K562 (cell line): ENCODE measurements around the gene SDC3. TPM values are rescaled to one million over a fixed set of nuclear protein-coding genes. Genes with fewer than 3 reads are reported as not detected.

Experiments used
- ATAC-seq: fragments of 200-7000 bp; cut with Tn5 transposase; 3 replicates; pipeline ENCODE4 v1.9.1; 2020; ENCODE audit warnings: moderate library complexity
- BruUV-seq: library from RNA; stranded (reverse); fragments of 400-500 nt; replicated peaks from 2 replicates; lab custom pipeline; 2021; lab: Mats Ljungman, UMichigan
- CTCF ChIA-PET: fragments of 300-600 bp; formaldehyde crosslinking; extraction: SDS; loops from one replicate; lab custom pipeline; 2021; ENCODE audit warnings: low intra/inter-chr PET ratio; lab: Yijun Ruan, JAX
- POLR2A ChIA-PET: fragments of 300-600, 350-650 bp; sonication (Branson Sonifier 250); formaldehyde crosslinking; extraction: SDS; loops from one replicate; lab custom pipeline; 2021; ENCODE audit warnings: antibody characterized with exemption, inconsistent platforms; lab: Yijun Ruan, JAX
- DNase-seq, 4 experiments: peaks; one replicate each; pipeline versions ENCODE4 v3.0.0 to v3.0.0-alpha.2; 2011 to 2018; ENCODE audit warnings: low spot score in 3 of 4, mixed read lengths in 3 of 4; ENCODE audit errors: extremely low read depth in 1 of 4
- FAIRE-seq: peaks from 2 replicates; lab custom pipeline; 2011; peaks lifted over from hg19 to GRCh38; lab: Jason Lieb, UNC
- H2AFZ ChIP-seq: 2 replicates; pipeline ENCODE4 v1.6.0; 2011; ENCODE audit warnings: low read depth, low read length, control low read depth, inconsistent platforms
- H3K27ac ChIP-seq: fragments of 200-600 bp; 3 replicates; pipeline ENCODE4 v1.8.0; 2011; ENCODE audit warnings: low read depth, mild to moderate bottlenecking, control low read depth, inconsistent platforms, low read length, moderate library complexity, mixed read lengths; ENCODE audit errors: extremely low read depth
- H3K27me3 ChIP-seq, 2 experiments: fragments of 300-600 bp in 1 of 2; 2 replicates in 1 of 2; 3 replicates in 1 of 2; pipeline versions ENCODE4 v1.6.0 to v1.8.0; 2011; ENCODE audit warnings: inconsistent platforms in 2 of 2, low read length in 2 of 2, mild to moderate bottlenecking in 1 of 2, mixed read lengths in 1 of 2, moderate library complexity in 1 of 2; ENCODE audit not compliant: control insufficient read depth in 2 of 2, insufficient read depth in 2 of 2
- H3K36me3 ChIP-seq: fragments of 300-600 bp; 3 replicates; pipeline ENCODE4 v1.8.0; 2011; ENCODE audit warnings: mild to moderate bottlenecking, low read length, inconsistent platforms; ENCODE audit not compliant: control insufficient read depth, insufficient read depth
- H3K4me1 ChIP-seq, 2 experiments: fragments of 200-600 bp in 1 of 2; replicated peaks in 1 of 2; 2 replicates in 1 of 2; 3 replicates in 1 of 2; pipeline versions ENCODE4 v1.5.1 to v1.8.0; 2011; ENCODE audit warnings: inconsistent platforms in 2 of 2, low read length in 2 of 2, mild to moderate bottlenecking in 1 of 2, mixed read lengths in 1 of 2, moderate library complexity in 1 of 2; ENCODE audit not compliant: control insufficient read depth in 2 of 2, insufficient read depth in 2 of 2
- H3K4me2 ChIP-seq: 2 replicates; pipeline ENCODE4 v1.6.1; 2011; ENCODE audit warnings: low read length, control low read depth, inconsistent platforms, mixed read lengths; ENCODE audit not compliant: insufficient read depth
- H3K4me3 ChIP-seq: fragments of 200-600 bp; sonication (generic), shearing (Covaris generic); 2 replicates; pipeline ENCODE4 v1.5.1; 2016; ENCODE audit warnings: control low read depth, inconsistent platforms
- H3K79me2 ChIP-seq: fragments of 200-600 bp; 3 replicates; pipeline ENCODE4 v1.8.0; 2011; ENCODE audit warnings: low read length, inconsistent platforms; ENCODE audit not compliant: control insufficient read depth, insufficient read depth
- H3K9ac ChIP-seq, 2 experiments: 2 replicates each; pipeline versions ENCODE4 v1.6.0 to v1.6.1; 2011; ENCODE audit warnings: low read depth in 2 of 2, low read length in 2 of 2, control low read depth in 1 of 2, inconsistent platforms in 1 of 2, mild to moderate bottlenecking in 1 of 2, mixed read lengths in 1 of 2; ENCODE audit not compliant: insufficient read depth in 1 of 2
- H3K9me1 ChIP-seq: one replicate; pipeline ENCODE4 v1.6.0; 2011; ENCODE audit warnings: inconsistent platforms, mild to moderate bottlenecking, low read length, moderate library complexity; ENCODE audit not compliant: control insufficient read depth, insufficient read depth
- H3K9me3 ChIP-seq: replicated peaks from 2 replicates; pipeline ENCODE4 v1.5.1; 2011; ENCODE audit warnings: low read depth, low read length, inconsistent platforms; ENCODE audit not compliant: control insufficient read depth, insufficient read depth
- H4K20me1 ChIP-seq: replicated peaks from 2 replicates; pipeline ENCODE4 v1.6.1; 2011; ENCODE audit warnings: low read length, inconsistent platforms, mixed read lengths; ENCODE audit not compliant: control insufficient read depth, insufficient read depth
- CHD1 ChIP-seq: fragments of 200-600 bp; sonication (generic); IDR thresholded peaks from one replicate; pipeline ENCODE4 v1.6.1; 2012; ENCODE audit warnings: mild to moderate bottlenecking, moderate library complexity, low read length, inconsistent platforms
- EZH2 ChIP-seq: IDR thresholded peaks from 2 replicates; pipeline ENCODE4 v1.6.1; 2012; ENCODE audit warnings: low read depth, mild to moderate bottlenecking, inconsistent platforms, low read length, borderline replicate concordance
- FOSL1 ChIP-seq: fragments of 200-800 bp; sonication (Bioruptor generic); conservative IDR thresholded peaks from 2 replicates; pipeline ENCODE4 v1.6.1; 2016; ENCODE audit warnings: missing genetic modification characterization, missing compliant biosample characterization
- HNRNPUL1 ChIP-seq: fragments of 200-400 bp; formaldehyde crosslinking; IDR thresholded peaks from 2 replicates; pipeline ENCODE4 v1.6.1; 2017; ENCODE audit warnings: low read length
- SMARCB1 ChIP-seq: IDR thresholded peaks from 2 replicates; pipeline ENCODE4 v1.6.1; 2011; ENCODE audit warnings: improper control_type of control experiment, low read depth; ENCODE audit not compliant: insufficient read length
- ZNF263 ChIP-seq: sonication (generic); formaldehyde crosslinking; IDR thresholded peaks from 2 replicates; pipeline ENCODE4 v1.8.0; 2022; ENCODE audit warnings: mild to moderate bottlenecking, missing genetic modification reagents, borderline replicate concordance
- ZNF780A ChIP-seq: fragments of 250-450 bp; sonication (Bioruptor Pico); IDR thresholded peaks from 2 replicates; pipeline ENCODE4 v1.5.0; 2021; ENCODE audit warnings: mild to moderate bottlenecking
- WGBS: fragments of 100-300 bp; shearing (Covaris generic); methylation state at CpG from one replicate; pipeline ENCODE4 v1.1.6; 2016; ENCODE audit warnings: low coverage, mixed read lengths; ENCODE audit not compliant: insufficient coverage; ENCODE audit errors: missing lambda C conversion rate; 5-methylcytosine and 5-hydroxymethylcytosine counted together
- in situ Hi-C: fragments of 300-500 bp; cut with MboI; formaldehyde crosslinking; loops from 4 replicates; pipeline ENCODE4 v1.15.0; 2018; ENCODE audit warnings: inconsistent platforms, mixed read lengths
- intact Hi-C: fragments of 100-400 bp; cut with micrococcal nuclease; formaldehyde crosslinking; loops from 2 replicates; pipeline ENCODE4 v1.14.2; 2022
- polyA plus RNA-seq, 8 experiments: library from polyadenylated mRNA; depleted of rRNA in 4 of 8; stranded (reverse) in 5 of 8; unstranded in 3 of 8; fragments of >200 nt; fragmentation: Nextera tagmentation in 2 of 8; fragmentation: Illumina TruSeq in 1 of 8; extraction: Ambion mirVana in 2 of 8; extraction: Trizol in 1 of 8; gene quantifications; 2 replicates each; pipeline versions ENCODE4 v1.2.1 to v1.2.3, GENCODE V29; 2011 to 2014; ENCODE audit warnings: inconsistent platforms in 1 of 8, missing spikeins in 1 of 8
- total RNA-seq, 7 experiments: library from RNA; depleted of rRNA in 6 of 7; stranded (reverse); fragments of >200 nt in 6 of 7; fragmentation: Illumina TruSeq in 2 of 7; extraction: Trizol in 2 of 7; gene quantifications; 2 replicates each; pipeline versions ENCODE4 v1.2.1 to v1.2.3, GENCODE V29; 2011 to 2021; ENCODE audit warnings: low replicate concordance in 1 of 7

Gene SDC3
- total and polyA plus RNA-seq, 9 of the 15 experiments (the other 6 are each of a cell fraction or from before 2014, with no cell fraction given) = 0.38 to 44.1 (median 12.1) TPM

- no peak for TF ChIP-seq EZH2
These were observed 47.0 kb upstream of the SDC3 start (continued) for GRCh38 chr1:30955448-30956015.

- TF ChIP-seq ZNF263 (CRISPR knock-in tag) = no peak
- TF ChIP-seq CHD1 = no peak
- no peak for TF ChIP-seq HNRNPUL1
- TF ChIP-seq ZNF780A (CRISPR knock-in tag) = no peak
- TF ChIP-seq SMARCB1 = no peak
- TF ChIP-seq FOSL1 (tag) = no peak
- TF ChIP-seq, all 486 proteins: peak for 0
- DNase-seq (no peak), FAIRE-seq (no peak), ATAC-seq (no peak)
- ChIA-PET POLR2A (no interaction called here), CTCF (interaction anchor here (0.6 kb wide), 1 partner anchor 168 kb away, joined by 5 read pairs; no protein-coding TSS in a partner anchor)
- H3K4me3 ChIP-seq = no peak overlapping the region
- in situ Hi-C loops (no loop called here), intact Hi-C loops (no loop called here)
- no peaks in the 10 kb centered on the region for H3K9me3 ChIP-seq
- H3K9me1 ChIP-seq = no peaks in the 10 kb centered on the region
- BruUV-seq = no TSS peak
- H2AFZ ChIP-seq = no peak overlapping the region
- H3K27ac ChIP-seq = no peak overlapping the region
- 96% methylated on average over 11 of the region's 11 CpGs for WGBS
- no peaks in the 10 kb centered on the region for H4K20me1 ChIP-seq
- H3K4me2 ChIP-seq = no peak overlapping the region
- peaks cover 90% of the 10 kb centered on the region for H3K36me3 ChIP-seq
- H3K9ac ChIP-seq = no peak overlapping the region
- no peaks in the 10 kb centered on the region for H3K27me3 ChIP-seq
- no peaks in the 10 kb centered on the region for H3K4me1 ChIP-seq
- peaks cover 21% of the 10 kb centered on the region; the same call in 2 of the 3 replicates for H3K79me2 ChIP-seq
These were observed 45.1 kb upstream of the SDC3 start for GRCh38 chr1:30953685-30954084.
